MM.1S (cell line): ENCODE measurements around the gene SETBP1.

Experiments used
- EZH2 ChIP-seq: fragments of 300-600 bp; sonication (generic); optimal IDR thresholded peaks from 2 replicates; pipeline ENCODE3; 2017; ENCODE audit warnings: low read depth, mild to moderate bottlenecking, antibody characterized with exemption, low read length, mixed read lengths
- EZH2phosphoT487 ChIP-seq: fragments of 300-600 bp; sonication (generic); IDR thresholded peaks from 2 replicates; pipeline ENCODE4 v1.6.1; 2018; ENCODE audit warnings: antibody characterized with exemption, low read length
- TF ChIP-seq, protein P1 (sequence below): fragments of 300-600 bp; sonication (generic); IDR thresholded peaks from 2 replicates; pipeline ENCODE4 v1.5.1; 2016; ENCODE audit warnings: antibody characterized with exemption, low read length, mixed read lengths

DNA sequence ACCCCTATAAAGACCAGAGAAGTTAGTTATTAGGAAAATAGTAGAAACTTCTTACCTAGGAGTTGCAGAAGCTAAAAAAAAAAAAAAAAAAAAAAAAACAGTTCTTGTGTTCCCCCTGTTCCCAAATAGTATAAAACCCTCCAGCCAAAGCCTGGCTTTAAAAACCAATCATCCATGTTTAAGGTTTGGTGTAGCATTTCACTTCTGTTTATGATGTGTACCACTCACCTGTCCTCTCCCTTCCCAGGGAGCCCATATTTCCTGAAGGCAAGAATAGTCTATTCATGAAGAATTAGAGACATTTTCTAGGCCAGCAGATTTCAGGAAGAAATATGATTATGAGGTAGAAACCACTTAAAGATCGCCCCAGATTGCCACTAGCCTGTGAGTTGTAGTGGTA lies 273.6 kb downstream of the SETBP1 start:
- TF ChIP-seq, protein P1, sequence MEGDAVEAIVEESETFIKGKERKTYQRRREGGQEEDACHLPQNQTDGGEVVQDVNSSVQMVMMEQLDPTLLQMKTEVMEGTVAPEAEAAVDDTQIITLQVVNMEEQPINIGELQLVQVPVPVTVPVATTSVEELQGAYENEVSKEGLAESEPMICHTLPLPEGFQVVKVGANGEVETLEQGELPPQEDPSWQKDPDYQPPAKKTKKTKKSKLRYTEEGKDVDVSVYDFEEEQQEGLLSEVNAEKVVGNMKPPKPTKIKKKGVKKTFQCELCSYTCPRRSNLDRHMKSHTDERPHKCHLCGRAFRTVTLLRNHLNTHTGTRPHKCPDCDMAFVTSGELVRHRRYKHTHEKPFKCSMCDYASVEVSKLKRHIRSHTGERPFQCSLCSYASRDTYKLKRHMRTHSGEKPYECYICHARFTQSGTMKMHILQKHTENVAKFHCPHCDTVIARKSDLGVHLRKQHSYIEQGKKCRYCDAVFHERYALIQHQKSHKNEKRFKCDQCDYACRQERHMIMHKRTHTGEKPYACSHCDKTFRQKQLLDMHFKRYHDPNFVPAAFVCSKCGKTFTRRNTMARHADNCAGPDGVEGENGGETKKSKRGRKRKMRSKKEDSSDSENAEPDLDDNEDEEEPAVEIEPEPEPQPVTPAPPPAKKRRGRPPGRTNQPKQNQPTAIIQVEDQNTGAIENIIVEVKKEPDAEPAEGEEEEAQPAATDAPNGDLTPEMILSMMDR = no peak
- no peak for TF ChIP-seq EZH2
- TF ChIP-seq EZH2phosphoT487 = no peak
